ENCODE data around the gene UCMA. TPM values are rescaled to one million over a fixed set of nuclear protein-coding genes. Genes with fewer than 3 reads are reported as not detected.
A peak's percentile ranks its signal among the peaks of the same experiment; 100 is the strongest.
"Not testable (repeated sequence)": the region's sequence is repeated elsewhere in the genome, so short reads cannot be mapped to it uniquely, and the experiment has no call there.

UCMA gene, protein sequence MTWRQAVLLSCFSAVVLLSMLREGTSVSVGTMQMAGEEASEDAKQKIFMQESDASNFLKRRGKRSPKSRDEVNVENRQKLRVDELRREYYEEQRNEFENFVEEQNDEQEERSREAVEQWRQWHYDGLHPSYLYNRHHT
- not detected in 2 replicates for total RNA-seq
- long read RNA-seq = 0 reads

DNA sequence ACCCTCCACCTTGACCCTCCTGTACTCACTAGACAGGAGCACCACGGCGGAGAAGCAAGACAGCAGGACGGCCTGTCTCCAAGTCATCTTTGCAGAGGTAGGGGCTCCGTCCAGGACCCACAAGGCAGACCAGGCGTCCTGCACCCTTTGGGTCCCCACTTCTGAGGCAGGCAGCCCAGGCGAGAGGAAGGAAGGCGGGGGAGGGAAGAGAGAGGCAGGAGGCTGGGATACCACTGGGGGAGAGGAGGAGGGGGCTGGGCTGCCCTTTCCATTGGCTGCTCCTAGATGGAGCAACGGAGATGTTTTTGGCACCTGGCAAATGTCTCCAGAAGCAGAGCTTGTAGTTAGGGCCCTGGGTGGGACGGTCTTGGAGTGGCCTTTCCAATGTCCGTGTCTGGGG, at the start of gene UCMA:
Gene UCMA (minus strand): TSS at position 203 of the 400 bp plus-strand sequence. CDS start 116 bp downstream, at position 87.
- no peak within 1 kb of the TSS for H3K27ac Mint-ChIP-seq

DNA sequence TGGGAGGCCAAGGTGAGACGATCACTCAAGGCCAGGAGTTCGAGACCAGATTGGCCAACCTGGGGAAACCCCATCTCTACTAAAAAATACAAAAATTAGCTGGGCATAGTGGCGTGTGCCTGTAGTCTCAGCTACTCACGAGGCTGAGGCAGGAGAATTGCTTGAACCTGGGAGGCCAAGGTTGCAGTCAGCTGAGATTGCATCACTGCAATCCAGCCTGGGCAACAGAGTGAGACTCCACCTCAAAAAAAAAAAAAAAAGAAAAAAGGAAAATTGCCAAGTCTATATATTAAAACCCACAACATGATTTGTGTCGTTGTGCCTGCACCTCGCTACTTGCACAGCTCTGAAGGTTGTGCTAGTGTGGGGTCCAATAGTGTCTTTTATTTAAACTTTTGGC, 48.2 kb upstream of the UCMA start:
- not testable (repeated sequence) for H3K4me1 Mint-ChIP-seq (ENCODE audit: low read depth); H3K27ac Mint-ChIP-seq; H3K27me3 Mint-ChIP-seq; H3K4me3 Mint-ChIP-seq (ENCODE audit: low read depth); H3K9me3 Mint-ChIP-seq (ENCODE audit: low read depth); H3K36me3 Mint-ChIP-seq (ENCODE audit: insufficient read depth); DNase-seq (ENCODE audit: low spot score, unreplicated experiment)

More for the DNA sequence above, at the start of gene UCMA:
- H3K9me3 Mint-ChIP-seq (ENCODE audit: low read depth) = no peaks in the 10 kb centered on the region
- no peaks in the 10 kb centered on the region for H3K4me1 Mint-ChIP-seq (ENCODE audit: low read depth)
- TF ChIP-seq, protein P1, sequence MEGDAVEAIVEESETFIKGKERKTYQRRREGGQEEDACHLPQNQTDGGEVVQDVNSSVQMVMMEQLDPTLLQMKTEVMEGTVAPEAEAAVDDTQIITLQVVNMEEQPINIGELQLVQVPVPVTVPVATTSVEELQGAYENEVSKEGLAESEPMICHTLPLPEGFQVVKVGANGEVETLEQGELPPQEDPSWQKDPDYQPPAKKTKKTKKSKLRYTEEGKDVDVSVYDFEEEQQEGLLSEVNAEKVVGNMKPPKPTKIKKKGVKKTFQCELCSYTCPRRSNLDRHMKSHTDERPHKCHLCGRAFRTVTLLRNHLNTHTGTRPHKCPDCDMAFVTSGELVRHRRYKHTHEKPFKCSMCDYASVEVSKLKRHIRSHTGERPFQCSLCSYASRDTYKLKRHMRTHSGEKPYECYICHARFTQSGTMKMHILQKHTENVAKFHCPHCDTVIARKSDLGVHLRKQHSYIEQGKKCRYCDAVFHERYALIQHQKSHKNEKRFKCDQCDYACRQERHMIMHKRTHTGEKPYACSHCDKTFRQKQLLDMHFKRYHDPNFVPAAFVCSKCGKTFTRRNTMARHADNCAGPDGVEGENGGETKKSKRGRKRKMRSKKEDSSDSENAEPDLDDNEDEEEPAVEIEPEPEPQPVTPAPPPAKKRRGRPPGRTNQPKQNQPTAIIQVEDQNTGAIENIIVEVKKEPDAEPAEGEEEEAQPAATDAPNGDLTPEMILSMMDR (IDR thresholded peaks at IDR 0.05; ENCODE audit: unreplicated experiment) = no peak
- no peaks in the 10 kb centered on the region for H3K36me3 Mint-ChIP-seq (ENCODE audit: insufficient read depth)
- no peak for DNase-seq (ENCODE audit: low spot score, unreplicated experiment)
- H3K4me3 Mint-ChIP-seq (ENCODE audit: low read depth) = no peak within 1 kb of the TSS
- peaks cover 6% of the 10 kb centered on the region for H3K27me3 Mint-ChIP-seq

DNA sequence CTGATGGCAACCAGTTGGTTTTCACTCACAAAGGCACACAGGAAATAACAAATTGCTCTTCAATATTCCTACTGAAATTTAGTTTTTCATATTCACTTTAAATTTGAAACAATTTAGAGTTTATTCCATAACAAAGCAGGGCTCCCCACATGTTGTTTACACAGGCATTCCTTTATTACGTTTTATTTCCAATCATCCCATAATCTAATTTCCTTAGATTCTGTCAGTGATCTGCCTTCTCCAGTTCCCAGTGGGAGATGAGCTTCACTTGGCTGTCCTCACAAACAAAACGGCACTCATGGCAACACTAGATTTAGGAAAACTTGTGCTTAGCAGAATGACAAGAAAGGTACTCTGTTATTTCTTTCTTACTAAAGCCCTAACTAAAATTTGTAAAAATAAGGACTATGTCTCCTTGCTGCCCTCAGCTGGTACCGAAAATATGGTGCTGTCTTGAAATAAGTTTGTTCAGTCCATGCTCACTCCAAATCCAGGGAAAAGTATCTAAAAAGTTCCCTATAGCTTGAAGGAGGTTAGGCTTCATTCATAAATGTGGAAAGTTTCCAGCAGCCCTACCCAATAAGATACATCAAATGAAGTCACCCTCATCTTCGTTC, 42.7 kb upstream of the UCMA start:
- TF ChIP-seq, protein P1 (IDR thresholded peaks at IDR 0.05; ENCODE audit: unreplicated experiment) = no peak
- no peaks in the 10 kb centered on the region for H3K4me1 Mint-ChIP-seq (ENCODE audit: low read depth)
- H3K4me3 Mint-ChIP-seq (ENCODE audit: low read depth) = no peak overlapping the region
- H3K9me3 Mint-ChIP-seq (ENCODE audit: low read depth) = no peaks in the 10 kb centered on the region
- no peak for DNase-seq (ENCODE audit: low spot score, unreplicated experiment)
- no peaks in the 10 kb centered on the region for H3K27me3 Mint-ChIP-seq
- peaks cover 4% of the 10 kb centered on the region for H3K36me3 Mint-ChIP-seq (ENCODE audit: insufficient read depth)
- H3K27ac Mint-ChIP-seq = peak overlapping the region; percentile 27

DNA sequence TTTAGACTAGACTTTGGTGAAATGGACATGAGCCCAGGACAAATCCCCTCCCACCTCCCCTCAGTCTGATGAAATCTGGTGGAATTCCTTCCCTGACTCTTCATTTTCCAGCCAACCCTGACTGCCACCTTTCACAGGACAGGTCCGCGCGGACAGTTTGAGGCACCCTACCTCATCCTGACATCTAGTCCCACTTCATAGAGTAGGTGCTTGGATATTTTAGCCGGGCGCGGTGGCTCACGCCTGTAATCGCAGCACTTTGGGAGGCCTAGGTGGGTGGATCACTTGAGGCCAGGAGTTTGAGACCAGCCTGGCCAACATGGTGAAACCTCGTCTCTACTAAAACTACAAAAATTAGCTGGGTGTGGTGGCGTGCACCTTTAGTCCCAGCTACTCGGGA, 42.0 kb upstream of the UCMA start:
- H3K27ac Mint-ChIP-seq; H3K9me3 Mint-ChIP-seq (ENCODE audit: low read depth); H3K4me1 Mint-ChIP-seq (ENCODE audit: low read depth); DNase-seq (ENCODE audit: low spot score, unreplicated experiment); H3K4me3 Mint-ChIP-seq (ENCODE audit: low read depth); H3K36me3 Mint-ChIP-seq (ENCODE audit: insufficient read depth); H3K27me3 Mint-ChIP-seq: not testable (repeated sequence)

DNA sequence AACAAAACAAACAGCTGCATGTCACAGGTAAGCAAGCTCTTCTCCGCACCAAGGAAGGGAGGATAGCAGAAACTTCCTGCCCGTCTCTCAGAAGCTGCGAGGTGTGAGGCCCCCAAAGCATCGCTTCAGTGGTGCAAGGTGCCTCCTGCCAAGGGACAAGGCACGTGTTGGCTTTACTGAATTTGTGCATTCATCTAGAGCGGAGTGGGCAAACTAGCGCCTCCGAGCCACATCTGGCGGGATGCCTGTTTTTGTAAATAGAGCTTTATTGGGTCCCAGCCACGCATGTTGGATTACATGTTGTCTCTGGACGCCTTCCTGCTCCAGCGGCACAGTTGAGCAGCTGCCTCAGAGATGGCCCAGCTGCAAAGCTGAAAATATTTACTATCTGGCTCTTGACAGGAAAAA, 38.0 kb upstream of the UCMA start:
- TF ChIP-seq, protein P1 (IDR thresholded peaks at IDR 0.05; ENCODE audit: unreplicated experiment) = no peak
- Mint-ChIP-seq H3K27ac (no peak overlapping the region), H3K4me3 (ENCODE audit: low read depth) (no peak overlapping the region), H3K27me3 (no peaks in the 10 kb centered on the region), H3K36me3 (ENCODE audit: insufficient read depth) (peaks cover 2% of the 10 kb centered on the region), H3K9me3 (ENCODE audit: low read depth) (no peaks in the 10 kb centered on the region), H3K4me1 (ENCODE audit: low read depth) (peaks cover 8% of the 10 kb centered on the region)
- DNase-seq (ENCODE audit: low spot score, unreplicated experiment) = no peak

DNA sequence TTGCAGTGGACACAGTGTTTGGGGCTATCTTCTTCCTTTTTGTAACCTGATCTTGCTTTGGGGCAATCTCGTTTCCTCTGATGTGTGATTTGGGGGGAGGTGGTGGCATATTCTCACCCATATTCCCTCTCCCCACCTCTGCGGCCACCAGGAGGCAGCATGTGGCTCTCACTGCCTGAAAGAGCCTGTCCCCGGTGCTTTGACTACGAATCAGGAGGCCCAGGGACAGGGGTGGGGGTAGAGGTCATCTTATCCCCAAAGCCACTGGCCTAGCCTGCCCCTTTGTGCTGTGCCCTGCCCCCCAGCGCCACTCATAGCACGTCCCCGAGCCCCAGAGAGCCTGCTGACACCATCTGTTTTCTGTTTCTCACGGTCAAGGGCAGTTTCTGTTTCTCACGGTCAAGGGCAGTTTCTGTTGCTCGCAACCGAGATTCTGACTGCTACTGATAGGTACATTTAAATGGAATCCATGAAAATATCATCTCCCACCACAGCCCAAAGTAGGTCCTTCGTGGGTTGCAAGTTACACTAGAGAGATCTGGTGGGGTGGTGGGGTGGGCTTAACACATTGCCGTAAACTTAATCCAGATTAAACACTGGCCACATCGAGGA, 37.5 kb upstream of the UCMA start:
- DNase-seq (ENCODE audit: low spot score, unreplicated experiment) = peak; percentile 27
- H3K27me3 Mint-ChIP-seq = no peaks in the 10 kb centered on the region
- peaks cover under 1% of the 10 kb centered on the region for H3K36me3 Mint-ChIP-seq (ENCODE audit: insufficient read depth)
- H3K4me1 Mint-ChIP-seq (ENCODE audit: low read depth) = peaks cover 8% of the 10 kb centered on the region
- TF ChIP-seq, protein P1 (IDR thresholded peaks at IDR 0.05; ENCODE audit: unreplicated experiment) = peak; percentile 60
- peak overlapping the region; percentile 44 for H3K27ac Mint-ChIP-seq
- no peaks in the 10 kb centered on the region for H3K9me3 Mint-ChIP-seq (ENCODE audit: low read depth)
- H3K4me3 Mint-ChIP-seq (ENCODE audit: low read depth) = no peak overlapping the region
